ENCODE data around the gene TP73. TPM values are rescaled to one million over a fixed set of nuclear protein-coding genes. Genes with fewer than 3 reads are reported as not detected.
A peak's percentile ranks its signal among the peaks of the same experiment; 100 is the strongest.

TP73 gene
- total and polyA plus RNA-seq, 2 donors from 2014 or later = 0.54 TPM; not detected in 1

DNA sequence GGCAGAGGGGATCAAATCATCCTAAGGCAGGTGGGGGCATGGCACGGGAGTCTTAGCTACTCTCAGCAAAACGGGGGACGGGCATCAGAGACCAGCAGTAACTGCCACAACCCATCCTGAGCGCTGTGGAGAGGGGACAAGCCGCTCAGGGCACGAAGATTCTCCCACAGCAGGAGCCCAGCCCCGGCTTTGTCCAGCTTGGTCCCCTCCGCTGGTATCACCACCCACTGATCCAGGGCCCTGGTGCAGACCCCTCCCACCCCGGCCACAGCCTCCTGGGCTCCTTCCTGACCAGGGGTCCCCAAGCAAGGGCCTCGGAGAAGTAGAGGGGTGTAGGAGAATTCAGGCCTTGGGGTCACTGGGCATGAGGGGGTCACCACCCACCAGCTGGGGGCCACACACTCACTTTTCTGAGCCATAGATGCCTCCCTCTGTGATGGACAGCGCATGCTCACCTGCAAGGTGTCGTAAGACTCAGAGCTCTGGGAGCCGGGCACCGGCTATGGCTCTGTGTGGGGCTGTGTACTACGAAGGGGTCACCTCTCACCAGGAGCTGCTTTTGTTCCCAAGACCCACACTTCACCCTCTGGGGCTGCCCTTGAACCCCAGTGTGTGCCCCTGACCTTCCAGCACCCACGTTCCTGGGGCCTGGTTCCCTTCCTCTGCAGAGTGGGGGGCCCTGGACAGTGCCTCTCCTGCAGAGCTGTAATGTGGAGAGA, 117.9 kb downstream of the TP73 start:
- Histone ChIP-seq H3K27me3 (ENCODE audit: control insufficient read depth, insufficient read depth, low read length) (no peaks in the 10 kb centered on the region), H3K36me3 (ENCODE audit: control insufficient read depth in 2 of 3, insufficient read depth in 3 of 3, low read length in 3 of 3) (no peaks in the 10 kb centered on the region), H3K27ac (ENCODE audit: low read depth in 2 of 2, low read length in 2 of 2) (no peak overlapping the region), H3K9me3 (ENCODE audit: control insufficient read depth in 2 of 3, insufficient read depth in 1 of 3, low read length in 3 of 3) (no peaks in the 10 kb centered on the region), H3K4me3 (ENCODE audit: low read length in 3 of 3) (no peak overlapping the region), H3K9ac (ENCODE audit: low read length in 3 of 3) (no peak overlapping the region), H3K4me1 (ENCODE audit: control insufficient read depth in 2 of 3, insufficient read depth in 2 of 3, low read depth in 1 of 3, low read length in 3 of 3) (peaks cover 0 to 15% (median 7%) of the 10 kb centered on the region in 3 donors)
- TF ChIP-seq, protein P1, sequence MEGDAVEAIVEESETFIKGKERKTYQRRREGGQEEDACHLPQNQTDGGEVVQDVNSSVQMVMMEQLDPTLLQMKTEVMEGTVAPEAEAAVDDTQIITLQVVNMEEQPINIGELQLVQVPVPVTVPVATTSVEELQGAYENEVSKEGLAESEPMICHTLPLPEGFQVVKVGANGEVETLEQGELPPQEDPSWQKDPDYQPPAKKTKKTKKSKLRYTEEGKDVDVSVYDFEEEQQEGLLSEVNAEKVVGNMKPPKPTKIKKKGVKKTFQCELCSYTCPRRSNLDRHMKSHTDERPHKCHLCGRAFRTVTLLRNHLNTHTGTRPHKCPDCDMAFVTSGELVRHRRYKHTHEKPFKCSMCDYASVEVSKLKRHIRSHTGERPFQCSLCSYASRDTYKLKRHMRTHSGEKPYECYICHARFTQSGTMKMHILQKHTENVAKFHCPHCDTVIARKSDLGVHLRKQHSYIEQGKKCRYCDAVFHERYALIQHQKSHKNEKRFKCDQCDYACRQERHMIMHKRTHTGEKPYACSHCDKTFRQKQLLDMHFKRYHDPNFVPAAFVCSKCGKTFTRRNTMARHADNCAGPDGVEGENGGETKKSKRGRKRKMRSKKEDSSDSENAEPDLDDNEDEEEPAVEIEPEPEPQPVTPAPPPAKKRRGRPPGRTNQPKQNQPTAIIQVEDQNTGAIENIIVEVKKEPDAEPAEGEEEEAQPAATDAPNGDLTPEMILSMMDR (IDR thresholded peaks at IDR 0.05; ENCODE audit: borderline replicate concordance, extremely low read depth, insufficient read depth) = no peak
- no peak for FAIRE-seq
- intact Hi-C loops (cut with DNase I) = no loop called here
- DNase-seq = peak in 1 of 5 donors; percentile 59

DNA sequence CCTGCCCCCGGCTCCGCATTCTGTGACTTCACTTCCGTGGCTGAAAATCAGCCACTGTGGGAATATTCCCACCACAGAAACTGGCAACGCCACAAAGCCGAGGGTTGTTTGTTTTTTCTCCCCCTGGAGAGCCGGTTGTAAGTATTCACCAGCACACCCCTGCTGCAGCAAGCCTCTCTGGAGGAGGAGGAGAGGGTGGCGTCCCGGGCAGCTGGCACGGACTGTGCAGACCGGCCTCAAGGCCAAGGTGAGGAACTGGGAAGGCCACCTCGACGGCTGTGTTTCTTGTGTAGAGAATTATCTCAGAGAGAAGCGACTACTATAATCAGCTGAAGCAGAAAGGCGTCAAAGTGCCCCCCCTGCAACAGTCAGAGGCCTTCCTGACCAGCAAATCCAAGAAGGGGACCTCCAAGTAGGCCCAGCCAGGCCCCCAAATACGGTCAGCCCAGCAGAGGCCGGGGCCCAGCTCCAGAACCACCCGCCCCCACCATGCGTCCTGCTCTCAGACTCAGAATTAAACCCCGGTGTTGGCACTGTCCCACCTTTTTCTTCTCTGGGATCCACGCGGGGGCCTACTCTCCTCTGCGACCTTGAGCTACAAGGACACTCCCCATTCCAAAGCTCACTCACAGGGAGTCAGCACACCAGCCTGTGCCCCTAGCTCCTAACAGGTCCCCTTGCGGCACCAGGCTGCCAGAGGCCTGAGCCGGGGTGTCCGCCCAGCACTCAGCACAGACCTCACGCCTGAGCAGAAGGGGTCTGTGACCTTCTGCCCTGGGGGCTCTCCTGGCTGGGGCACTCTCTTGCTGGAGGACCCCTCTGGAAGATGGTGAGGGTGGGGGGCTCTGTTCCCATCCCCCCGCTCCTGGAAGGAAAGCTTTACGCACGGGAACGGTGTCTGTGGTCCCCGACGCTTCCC, 119.1 kb downstream of the TP73 start:
- peak overlapping the region in 2 of 3 donors; percentile 30 to 55 for H3K4me3 ChIP-seq (ENCODE audit: low read length in 3 of 3)
- no peaks in the 10 kb centered on the region for H3K9me3 ChIP-seq (ENCODE audit: control insufficient read depth in 2 of 3, insufficient read depth in 1 of 3, low read length in 3 of 3)
- intact Hi-C loops (cut with DNase I) = no loop called here
- peaks cover 0 to 26% (median 9%) of the 10 kb centered on the region in 3 donors for H3K4me1 ChIP-seq (ENCODE audit: control insufficient read depth in 2 of 3, insufficient read depth in 2 of 3, low read depth in 1 of 3, low read length in 3 of 3)
- TF ChIP-seq, protein P1 (IDR thresholded peaks at IDR 0.05; ENCODE audit: borderline replicate concordance, extremely low read depth, insufficient read depth) = no peak
- no peak for FAIRE-seq
- no peak overlapping the region for H3K9ac ChIP-seq (ENCODE audit: low read length in 3 of 3)
- DNase-seq = peak in 2 of 5 donors; percentile 75 to 79
- no peaks in the 10 kb centered on the region for H3K36me3 ChIP-seq (ENCODE audit: control insufficient read depth in 2 of 3, insufficient read depth in 3 of 3, low read length in 3 of 3)
- no peaks in the 10 kb centered on the region for H3K27me3 ChIP-seq (ENCODE audit: control insufficient read depth, insufficient read depth, low read length)
- no peak overlapping the region for H3K27ac ChIP-seq (ENCODE audit: low read depth in 2 of 2, low read length in 2 of 2)

DNA sequence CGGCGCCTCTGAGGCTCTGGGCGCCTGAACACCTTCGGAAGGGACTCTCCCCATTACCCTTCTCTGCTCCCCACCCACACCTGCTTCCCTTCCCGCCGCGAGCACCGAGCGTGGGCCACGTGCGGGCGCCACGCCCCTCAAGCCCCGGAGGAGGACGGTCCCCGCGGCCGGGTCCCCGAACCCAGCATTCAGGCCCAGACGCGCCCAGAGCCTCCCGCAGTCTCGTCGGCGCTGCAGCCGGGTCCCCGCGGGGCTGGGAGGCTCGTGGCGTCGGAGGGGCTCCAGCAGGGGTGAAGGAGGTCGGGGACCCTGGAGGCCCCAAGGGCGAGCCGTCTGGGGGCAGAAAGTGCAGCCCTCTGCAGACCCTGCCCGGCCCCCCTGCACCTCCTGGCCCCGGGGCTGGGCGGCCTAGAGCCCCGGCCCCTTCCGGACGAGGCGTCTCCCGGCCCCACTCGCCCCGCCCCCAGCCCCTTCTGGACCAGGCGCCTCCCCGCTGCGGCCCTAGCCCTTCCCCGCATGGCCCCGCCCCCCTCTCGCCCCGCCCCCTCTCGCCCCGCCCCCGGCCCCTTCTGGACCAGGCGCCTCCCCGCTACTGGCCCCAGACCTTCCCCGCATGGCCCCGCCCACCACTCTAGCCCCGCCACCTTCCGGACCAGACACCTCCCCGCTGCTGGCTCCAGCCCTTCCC, 119.9 kb downstream of the TP73 start:
- intact Hi-C loops (cut with DNase I) = no loop called here
- Histone ChIP-seq H3K9ac (ENCODE audit: low read length in 3 of 3) (no peak overlapping the region), H3K27me3 (ENCODE audit: control insufficient read depth, insufficient read depth, low read length) (no peaks in the 10 kb centered on the region), H3K27ac (ENCODE audit: low read depth in 2 of 2, low read length in 2 of 2) (no peak overlapping the region), H3K4me3 (ENCODE audit: low read length in 3 of 3) (peak overlapping the region in 2 of 3 donors; percentile 30 to 55), H3K9me3 (ENCODE audit: control insufficient read depth in 2 of 3, insufficient read depth in 1 of 3, low read length in 3 of 3) (no peaks in the 10 kb centered on the region), H3K36me3 (ENCODE audit: control insufficient read depth in 2 of 3, insufficient read depth in 3 of 3, low read length in 3 of 3) (no peaks in the 10 kb centered on the region), H3K4me1 (ENCODE audit: control insufficient read depth in 2 of 3, insufficient read depth in 2 of 3, low read depth in 1 of 3, low read length in 3 of 3) (peaks cover 0 to 29% (median 12%) of the 10 kb centered on the region in 3 donors)
- TF ChIP-seq, protein P1 (IDR thresholded peaks at IDR 0.05; ENCODE audit: borderline replicate concordance, extremely low read depth, insufficient read depth) = no peak
- peak; percentile 93 to 99 (median 97) for DNase-seq
- FAIRE-seq = no peak

Data from kidney (tissue), 14 donors.